NCI-H1092 treated with DMSO at 0.1 percent for 48 hours (cell line): ENCODE measurements around the gene ISLR2.
A peak's percentile ranks its signal among the peaks of the same experiment; 100 is the strongest.

ENCODE experiments used
- DNase-seq: peaks from one replicate; lab custom pipeline; 2025; lab: John Stamatoyannopoulos, UW

Gene ISLR2

DNA sequence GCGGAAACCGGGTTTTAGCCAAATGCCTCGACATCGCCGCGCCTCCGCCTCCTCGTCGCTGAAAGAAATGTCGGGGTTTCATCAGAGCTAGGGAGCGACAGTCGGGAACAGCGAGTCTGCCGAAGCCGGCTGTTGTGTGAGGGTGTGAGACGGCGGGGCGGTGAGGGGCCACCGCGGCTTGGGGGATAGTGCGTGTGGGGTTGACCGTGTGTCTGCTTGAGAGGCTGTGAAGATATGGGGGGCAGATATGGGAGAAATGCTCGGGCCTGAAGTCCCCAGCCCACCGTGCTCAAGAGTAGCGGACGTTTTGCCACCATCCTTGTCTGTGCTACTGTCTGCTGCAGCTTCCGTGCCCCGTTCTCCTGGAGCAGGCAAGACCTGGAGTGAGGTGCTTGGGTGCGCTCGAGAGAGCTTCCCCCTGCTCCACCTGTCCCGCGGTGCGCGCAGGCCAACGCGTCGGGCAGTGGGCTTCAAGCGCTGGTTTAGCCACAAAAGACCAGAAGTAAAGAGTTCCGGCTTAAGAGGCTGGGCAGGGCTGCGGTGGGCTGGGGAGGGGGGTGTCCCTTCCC lies 716 bp upstream of the ISLR2 start:
- DNase-seq: peak; percentile 64

DNA sequence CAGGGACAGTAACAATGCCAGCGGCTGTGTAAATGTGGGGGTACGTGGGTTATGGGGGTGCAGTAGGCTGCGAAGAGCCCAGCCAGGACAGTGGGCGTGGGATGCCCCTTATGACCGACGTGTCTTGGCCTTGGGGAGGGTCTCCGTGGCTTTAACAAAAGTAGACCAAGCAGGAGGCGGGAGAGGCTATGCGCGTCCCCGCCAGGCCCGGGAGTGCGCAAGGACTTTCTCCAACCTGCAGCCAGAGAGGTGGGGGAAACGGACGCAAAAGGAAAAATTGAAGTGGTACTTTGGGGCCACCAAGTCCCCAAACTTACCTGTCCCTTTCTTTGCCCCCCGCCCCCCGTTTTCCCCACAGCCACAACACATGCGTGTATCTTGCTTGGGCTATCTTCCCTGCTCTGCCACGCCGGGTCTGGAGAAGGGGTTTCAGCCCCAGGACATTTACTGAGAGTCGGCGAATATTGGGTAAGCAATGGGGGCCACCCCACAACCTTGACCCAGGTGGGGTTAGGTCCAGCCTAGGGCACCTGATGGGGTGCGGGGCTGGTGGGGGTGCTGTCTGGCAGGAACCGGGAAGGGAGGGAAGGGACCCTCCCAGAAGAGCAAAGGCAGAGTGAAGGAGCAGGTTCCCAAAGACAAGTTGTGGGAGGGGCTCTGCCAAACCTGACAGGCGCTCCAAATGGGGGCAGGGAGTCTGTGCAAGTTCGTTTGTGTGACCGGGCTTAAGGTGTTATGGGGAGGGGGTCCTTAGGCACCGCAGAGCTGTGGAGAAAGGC lies 652 bp downstream of the ISLR2 start:
- no peak for DNase-seq

DNA sequence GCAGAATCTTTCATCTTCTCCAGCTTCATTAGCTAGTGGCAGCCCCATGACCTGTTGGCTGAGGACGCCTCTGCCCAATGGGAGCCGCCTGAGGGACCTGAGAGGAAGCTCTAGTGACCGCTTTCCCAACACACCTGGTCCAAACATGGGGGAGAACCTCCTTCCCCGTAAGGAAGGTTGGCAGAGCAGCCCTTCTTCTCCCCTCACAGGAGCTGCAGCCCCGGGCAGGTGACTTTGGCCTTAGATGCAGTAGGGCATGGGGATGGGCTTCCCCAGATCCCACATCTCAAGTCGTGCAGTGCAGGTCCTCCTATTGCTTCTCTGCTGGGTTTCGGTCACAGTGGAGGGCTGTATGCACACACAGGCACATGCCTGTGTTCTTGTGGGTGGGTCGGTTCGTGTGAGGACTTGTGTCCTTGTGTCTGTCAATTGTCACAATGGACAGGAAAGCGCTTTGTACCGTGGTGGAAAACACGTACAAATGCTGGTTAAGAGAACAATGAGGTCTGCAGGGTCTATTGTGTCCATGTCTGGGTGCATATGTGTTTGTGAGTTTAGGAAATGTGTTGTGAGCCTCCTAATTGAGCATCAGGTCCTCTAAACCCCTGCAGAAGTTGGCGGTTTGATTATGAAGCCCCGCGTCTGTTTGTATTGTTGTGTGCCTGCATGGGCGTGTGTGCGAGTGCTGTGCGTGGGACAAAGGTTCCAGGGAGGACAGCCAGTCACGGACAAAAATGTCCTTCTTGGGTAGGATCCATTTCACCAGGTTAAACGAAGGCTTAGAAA lies 1.4 kb downstream of the ISLR2 start:
- DNase-seq: no peak

DNA sequence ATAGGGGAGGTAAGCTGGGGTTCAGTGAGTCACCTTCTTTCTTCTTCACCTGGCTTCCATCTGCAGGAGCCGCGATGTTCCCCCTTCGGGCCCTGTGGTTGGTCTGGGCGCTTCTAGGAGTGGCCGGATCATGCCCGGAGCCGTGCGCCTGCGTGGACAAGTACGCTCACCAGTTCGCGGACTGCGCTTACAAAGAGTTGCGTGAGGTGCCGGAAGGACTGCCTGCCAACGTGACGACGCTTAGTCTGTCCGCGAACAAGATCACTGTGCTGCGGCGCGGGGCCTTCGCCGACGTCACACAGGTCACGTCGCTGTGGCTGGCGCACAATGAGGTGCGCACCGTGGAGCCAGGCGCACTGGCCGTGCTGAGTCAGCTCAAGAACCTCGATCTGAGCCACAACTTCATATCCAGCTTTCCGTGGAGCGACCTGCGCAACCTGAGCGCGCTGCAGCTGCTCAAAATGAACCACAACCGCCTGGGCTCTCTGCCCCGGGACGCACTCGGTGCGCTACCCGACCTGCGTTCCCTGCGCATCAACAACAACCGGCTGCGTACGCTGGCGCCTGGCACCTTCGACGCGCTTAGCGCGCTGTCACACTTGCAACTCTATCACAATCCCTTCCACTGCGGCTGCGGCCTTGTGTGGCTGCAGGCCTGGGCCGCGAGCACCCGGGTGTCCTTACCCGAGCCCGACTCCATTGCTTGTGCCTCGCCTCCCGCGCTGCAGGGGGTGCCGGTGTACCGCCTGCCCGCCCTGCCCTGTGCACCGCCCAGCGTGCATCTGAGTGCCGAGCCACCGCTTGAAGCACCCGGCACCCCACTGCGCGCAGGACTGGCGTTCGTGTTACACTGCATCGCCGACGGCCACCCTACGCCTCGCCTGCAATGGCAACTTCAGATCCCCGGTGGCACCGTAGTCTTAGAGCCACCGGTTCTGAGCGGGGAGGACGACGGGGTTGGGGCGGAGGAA lies 2.6 kb downstream of the ISLR2 start:
- DNase-seq: no peak

DNA sequence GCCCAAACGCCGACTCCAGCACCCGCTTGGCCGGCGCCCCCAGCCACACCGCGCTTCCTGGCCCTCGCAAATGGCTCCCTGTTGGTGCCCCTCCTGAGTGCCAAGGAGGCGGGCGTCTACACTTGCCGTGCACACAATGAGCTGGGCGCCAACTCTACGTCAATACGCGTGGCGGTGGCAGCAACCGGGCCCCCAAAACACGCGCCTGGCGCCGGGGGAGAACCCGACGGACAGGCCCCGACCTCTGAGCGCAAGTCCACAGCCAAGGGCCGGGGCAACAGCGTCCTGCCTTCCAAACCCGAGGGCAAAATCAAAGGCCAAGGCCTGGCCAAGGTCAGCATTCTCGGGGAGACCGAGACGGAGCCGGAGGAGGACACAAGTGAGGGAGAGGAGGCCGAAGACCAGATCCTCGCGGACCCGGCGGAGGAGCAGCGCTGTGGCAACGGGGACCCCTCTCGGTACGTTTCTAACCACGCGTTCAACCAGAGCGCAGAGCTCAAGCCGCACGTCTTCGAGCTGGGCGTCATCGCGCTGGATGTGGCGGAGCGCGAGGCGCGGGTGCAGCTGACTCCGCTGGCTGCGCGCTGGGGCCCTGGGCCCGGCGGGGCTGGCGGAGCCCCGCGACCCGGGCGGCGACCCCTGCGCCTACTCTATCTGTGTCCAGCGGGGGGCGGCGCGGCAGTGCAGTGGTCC lies 3.5 kb downstream of the ISLR2 start:
- DNase-seq: no peak

DNA sequence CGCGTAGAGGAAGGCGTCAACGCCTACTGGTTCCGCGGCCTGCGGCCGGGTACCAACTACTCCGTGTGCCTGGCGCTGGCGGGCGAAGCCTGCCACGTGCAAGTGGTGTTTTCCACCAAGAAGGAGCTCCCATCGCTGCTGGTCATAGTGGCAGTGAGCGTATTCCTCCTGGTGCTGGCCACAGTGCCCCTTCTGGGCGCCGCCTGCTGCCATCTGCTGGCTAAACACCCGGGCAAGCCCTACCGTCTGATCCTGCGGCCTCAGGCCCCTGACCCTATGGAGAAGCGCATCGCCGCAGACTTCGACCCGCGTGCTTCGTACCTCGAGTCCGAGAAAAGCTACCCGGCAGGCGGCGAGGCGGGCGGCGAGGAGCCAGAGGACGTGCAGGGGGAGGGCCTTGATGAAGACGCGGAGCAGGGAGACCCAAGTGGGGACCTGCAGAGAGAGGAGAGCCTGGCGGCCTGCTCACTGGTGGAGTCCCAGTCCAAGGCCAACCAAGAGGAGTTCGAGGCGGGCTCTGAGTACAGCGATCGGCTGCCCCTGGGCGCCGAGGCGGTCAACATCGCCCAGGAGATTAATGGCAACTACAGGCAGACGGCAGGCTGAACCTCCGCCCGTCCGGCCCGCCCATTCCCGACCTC lies 4.1 kb downstream of the ISLR2 start:
- no peak for DNase-seq

DNA sequence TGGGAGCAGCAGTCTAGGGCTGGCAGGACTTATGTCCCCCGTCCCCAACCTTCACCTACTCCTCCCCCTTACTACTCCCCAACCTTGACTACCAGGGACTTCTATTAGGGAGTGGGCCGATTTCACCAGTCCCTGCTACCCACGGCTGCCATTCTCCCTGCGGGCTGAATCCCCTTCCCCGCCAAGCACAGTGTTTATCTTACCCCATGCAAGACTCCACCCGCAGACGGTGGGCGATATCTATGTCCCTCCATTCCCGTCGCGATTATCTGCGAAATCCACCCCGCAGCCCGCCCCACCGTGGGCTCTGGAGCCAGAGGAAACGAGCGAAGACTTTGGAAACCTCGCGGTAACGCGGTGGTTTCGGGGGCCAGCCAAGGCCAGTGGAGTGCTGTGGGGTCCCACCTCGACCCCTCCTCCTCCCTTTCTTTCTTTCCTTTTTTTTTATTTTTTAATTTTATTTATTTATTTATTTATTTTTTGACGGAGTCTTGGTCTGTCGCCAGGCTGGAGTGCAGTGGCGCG lies 4.7 kb downstream of the ISLR2 start:
- DNase-seq: no peak

DNA sequence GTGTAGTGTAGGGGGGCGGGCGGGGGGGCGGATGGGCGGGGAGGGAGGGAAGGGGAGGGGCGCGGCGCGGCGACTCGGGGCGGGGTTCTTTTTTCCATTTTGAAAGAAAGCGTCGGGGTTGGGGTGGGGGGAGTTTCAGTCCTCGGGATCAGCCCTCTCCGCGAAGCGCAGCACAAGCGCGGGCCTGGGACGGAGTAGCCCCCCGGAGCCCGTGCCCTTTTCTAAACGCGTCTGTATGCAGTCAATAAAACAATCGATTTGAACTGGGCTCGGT lies 6.1 kb downstream of the ISLR2 start:
- DNase-seq: no peak

DNA sequence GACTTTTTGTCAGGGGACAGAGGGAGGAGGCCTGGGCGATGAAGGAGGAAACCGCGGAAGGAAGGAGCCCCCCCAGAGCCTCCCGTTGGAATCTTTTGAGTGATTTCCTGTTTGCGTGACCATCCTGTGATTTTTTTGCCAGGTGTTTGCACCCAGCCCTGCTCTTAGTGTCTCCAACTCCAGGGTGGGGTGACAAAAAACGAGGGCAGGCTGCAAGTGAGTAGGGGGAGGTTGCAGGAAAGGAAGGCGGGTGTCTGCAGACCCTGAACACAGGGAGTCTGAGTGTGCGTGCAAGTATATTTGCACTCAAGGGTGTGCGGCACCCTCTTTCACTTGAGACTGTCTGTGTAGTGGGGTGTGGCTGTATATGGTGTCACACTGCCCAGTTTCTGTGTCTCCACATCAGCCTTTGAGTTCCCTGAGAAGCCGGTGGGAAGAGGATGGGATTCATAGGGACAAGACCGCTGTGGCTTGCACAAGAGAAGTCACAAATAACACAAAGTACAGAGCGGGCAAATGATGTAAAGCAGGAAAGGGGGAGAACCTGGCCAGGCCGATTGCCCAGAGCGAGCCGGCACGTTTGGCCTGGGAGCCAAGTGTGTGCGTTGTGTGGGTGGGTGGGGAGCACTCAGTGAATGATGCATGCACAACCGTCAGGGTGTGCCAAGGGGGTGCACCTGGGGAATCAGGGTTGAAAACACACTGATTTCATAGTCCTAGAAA lies 6.6 kb downstream of the ISLR2 start:
- DNase-seq: peak; percentile 38

DNA sequence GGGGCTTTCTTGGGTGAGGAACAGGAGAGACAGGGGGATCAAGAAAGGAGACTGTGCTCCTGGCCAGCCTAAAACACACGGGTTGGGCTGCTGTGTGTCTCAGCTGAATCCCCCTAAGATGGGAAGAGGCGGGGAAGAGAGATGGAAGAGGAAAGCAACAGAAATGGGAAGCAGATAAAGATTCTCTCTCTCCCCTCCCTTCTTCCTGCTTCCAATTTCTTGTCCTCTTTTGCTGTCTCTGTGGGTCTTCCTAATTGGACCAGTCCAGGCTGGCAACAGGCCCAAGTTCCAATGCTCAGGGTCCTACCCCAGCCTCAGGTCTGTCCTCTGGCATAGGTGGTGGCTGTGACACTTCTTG lies 7.1 kb downstream of the ISLR2 start:
- no peak for DNase-seq

DNA sequence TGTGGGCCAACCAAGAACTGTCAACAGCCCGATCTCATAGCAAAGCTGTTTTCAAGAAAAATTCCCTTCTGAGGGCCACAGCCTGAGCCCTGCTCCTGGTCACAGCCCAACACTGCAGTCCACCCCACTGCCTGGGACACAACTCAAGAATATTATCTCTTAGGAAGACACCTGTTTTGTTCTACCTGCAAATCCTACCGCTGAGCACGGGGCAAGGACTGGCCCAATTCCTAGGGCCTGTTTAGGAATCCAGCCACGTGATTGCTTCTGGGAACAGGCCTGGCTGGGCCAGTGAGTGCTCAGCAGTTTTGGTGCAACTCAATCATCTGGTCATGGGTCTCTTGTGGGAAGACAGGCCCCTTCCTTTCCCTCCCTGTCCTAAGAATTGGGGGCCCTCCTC lies 8.3 kb downstream of the ISLR2 start:
- no peak for DNase-seq

DNA sequence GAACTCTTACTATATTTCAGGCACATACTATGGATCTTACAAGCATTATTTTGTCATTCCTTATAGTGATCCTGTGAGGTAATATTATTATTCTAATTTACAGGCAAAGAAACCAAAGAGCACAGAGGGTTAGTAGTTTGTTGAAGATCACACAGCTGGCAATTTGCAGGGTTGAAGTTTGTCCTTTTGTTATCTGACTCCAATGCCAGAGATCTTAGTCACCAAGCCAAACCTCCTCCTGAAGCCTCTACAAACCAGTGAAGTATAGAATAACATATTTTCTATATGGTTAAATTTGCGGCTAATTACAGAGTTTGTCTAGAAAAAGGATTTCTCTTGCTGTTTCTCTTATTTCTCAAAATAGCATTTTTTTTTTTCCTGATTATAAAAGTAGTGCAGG lies 11.2 kb downstream of the ISLR2 start:
- DNase-seq: no peak

DNA sequence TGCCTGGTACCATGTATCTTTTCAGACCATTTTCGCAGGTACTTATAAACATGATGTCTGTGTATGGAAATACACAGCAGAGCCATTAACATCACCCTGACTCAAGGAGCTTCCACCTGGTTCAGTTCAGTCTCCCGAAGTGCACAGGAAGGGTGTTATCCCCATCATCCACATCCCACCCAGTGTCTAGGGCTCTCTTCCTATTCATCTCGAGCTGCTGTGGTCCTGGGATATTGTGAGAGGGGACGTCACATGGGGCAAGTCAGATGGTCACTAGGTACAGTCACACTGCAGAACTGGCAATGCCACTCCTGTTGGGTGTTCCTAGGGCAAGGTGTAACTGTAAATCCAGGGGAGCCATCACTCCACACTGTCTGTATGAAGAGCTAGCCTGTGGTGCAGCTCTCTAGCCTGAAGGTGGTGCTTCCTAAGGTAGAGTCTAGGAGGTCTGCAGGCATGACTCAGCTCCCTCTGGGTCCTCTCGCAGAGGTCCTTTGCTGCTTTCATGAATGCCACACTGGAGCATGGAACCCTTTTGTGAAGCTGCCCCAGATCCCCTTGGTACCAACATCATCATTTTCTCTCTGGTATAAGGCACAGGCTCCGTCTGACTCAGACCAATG lies 13.9 kb downstream of the ISLR2 start:
- peak; percentile 24 for DNase-seq

DNA sequence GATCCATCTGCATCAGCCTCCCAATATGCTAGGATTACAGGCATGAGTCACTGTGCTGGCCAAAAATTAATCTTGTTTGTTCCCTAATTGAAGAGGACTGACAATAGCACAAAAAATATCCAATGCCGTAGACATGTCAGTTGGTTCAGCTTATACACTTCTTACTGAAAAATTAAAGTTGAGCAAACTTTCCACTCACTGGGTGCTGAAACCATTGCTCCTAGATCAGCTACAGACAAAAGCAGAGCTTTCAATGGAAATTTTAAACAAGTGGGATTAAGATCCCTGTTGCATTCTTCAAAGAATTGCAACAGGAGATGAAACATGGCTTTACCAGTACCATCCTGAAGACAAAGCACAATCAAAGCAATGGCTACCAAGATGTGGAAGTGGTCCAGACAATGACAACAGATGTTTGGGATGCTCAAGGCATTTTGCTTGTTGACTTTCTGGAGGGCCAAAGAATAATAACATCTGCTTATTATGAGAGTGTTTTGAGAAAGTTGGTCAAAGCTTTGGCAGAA lies 16.0 kb downstream of the ISLR2 start:
- no peak for DNase-seq

DNA sequence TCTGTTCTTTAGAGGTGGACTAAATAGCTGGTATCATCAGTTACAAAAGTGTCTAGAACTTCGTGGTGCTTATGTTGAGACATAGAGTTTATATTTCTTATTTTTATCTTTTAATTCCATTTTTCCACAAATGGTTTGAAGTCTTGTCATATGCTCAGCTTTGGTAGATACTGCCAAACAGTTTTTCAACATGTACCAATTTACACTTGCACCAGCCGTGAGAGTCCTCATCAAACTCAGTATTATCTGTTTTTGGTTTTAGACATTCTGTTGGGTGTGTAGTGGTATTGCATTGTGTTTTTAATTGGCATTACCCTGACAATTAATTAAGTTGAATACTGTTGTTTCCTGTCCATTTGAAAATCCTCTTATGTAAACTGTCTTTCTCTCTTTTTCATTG lies 16.7 kb downstream of the ISLR2 start:
- no peak for DNase-seq

DNA sequence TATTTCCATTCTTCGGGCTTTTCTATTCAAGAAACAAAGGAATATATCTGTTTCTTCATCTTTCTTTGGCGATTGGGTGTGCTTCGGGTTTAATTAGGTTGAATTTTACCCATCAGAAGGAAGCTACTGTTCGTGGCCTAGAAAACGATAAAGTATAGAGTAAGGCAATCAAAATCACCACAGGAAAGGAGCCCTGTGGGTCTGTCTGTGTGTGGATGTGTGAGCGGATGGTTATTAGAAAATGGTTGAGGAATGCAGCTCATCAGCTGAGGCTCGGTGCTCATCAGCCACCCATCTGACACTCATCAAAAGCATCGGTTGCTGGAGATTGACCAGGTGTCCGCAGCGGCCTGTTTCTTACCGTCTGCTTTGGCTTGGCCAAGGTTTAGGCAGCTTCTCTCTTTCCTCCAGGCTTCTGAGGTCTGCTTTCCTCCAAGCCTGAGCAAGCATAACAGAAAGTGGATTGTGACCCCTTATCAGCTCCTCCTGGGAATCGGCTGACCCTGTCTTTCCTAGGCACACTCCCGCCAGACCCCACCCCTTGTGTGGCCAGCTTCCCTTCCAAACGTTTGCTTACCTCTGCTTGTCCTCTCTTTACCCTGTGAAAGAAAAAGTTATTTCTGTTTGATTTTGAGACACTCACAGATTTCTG lies 25.5 kb downstream of the ISLR2 start:
- DNase-seq: no peak

DNA sequence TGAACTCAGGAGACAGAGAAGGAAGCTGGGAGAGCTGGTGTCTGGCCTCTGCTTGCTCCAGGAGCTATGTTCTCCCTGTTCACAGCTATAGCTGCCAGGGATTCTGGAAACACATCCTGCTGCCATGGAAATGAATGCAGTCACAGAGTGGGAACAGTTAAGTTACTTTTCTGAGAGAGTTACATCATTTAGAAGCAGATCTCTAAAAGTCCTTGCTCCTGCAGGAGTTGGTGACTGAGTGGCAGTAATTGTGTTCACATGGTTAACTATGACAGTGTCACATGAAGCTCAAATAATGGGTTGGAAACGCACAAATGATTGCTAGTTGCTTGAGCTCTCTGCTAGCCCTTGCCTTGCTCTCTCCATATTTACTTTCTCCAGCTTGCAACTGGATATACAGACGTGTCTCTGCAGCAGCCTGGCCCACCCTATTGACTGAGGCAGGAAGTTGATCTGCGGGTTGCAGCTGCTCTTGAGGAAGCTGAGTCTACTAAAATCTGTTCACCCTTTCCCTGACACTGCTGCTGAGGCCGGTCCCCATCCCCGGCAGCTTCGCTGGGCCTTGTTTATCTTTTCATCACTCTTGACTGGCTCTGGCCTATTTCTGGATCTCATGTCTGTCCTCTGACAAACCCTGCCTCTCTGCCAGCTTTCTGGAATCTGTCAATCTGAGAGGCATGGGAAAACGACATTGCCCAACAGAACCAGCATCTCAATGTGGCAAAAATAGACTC lies 26.5 kb downstream of the ISLR2 start:
- DNase-seq: peak; percentile 64
